Endothelial cell of umbilical vein (primary cell): ENCODE data around the gene HCN2. TPM values are rescaled to one million over a fixed set of nuclear protein-coding genes. Genes with fewer than 3 reads are reported as not detected.

Experiments used
- Bru-seq: library from RNA; stranded (reverse); fragments of 400-500 nt; gene quantifications from one replicate; lab custom pipeline; 2021; lab: Mats Ljungman, UMichigan
- BruChase-seq, 2 experiments: library from RNA; stranded (reverse); fragments of 400-500 nt; gene quantifications; one replicate each; lab custom pipeline; 2021; lab: Mats Ljungman, UMichigan
- BruUV-seq: library from RNA; stranded (reverse); fragments of 400-500 nt; replicated peaks from 2 replicates; lab custom pipeline; 2021; lab: Mats Ljungman, UMichigan
- CTCF ChIA-PET: fragments of 300-600, 350-600 bp; sonication (Branson Sonifier 250); formaldehyde crosslinking; loops from one replicate; lab custom pipeline; 2021; ENCODE audit warnings: antibody characterized with exemption, inconsistent platforms; lab: Charles Lee
- POLR2A ChIA-PET: fragments of 300-600, 350-600 bp; sonication (Branson Sonifier 250); formaldehyde crosslinking; loops from one replicate; lab custom pipeline; 2021; ENCODE audit warnings: antibody characterized with exemption, inconsistent platforms; lab: Charles Lee
- DNase-seq: peaks from one replicate; pipeline ENCODE4 v3.0.0-alpha.2; 2011; ENCODE audit warnings: low read depth, low spot score
- FAIRE-seq: peaks from 2 replicates; lab custom pipeline; 2011; peaks lifted over from hg19 to GRCh38; lab: Jason Lieb, UNC
- H2AFZ ChIP-seq: 2 replicates; pipeline ENCODE4 v1.6.0; 2012; ENCODE audit warnings: low read depth, low read length, control low read depth, inconsistent platforms
- H3K27ac ChIP-seq: 2 replicates; pipeline ENCODE4 v1.5.1; 2011; ENCODE audit warnings: low read depth, mild to moderate bottlenecking, control low read depth, low read length, moderate library complexity; ENCODE audit not compliant: insufficient read depth
- H3K27me3 ChIP-seq, 2 experiments: 2 replicates each; pipeline versions ENCODE4 v1.6.0 to v1.6.1; 2011; ENCODE audit warnings: low read length in 2 of 2, mixed read lengths in 1 of 2; ENCODE audit not compliant: control insufficient read depth in 2 of 2, insufficient read depth in 2 of 2
- H3K36me3 ChIP-seq, 2 experiments: 2 replicates in 1 of 2; 3 replicates in 1 of 2; pipeline ENCODE4 v1.5.1; 2011; ENCODE audit warnings: low read length in 2 of 2, mild to moderate bottlenecking in 1 of 2, moderate library complexity in 1 of 2; ENCODE audit not compliant: control insufficient read depth in 2 of 2, insufficient read depth in 2 of 2; ENCODE audit errors: extremely low read depth in 1 of 2
- H3K4me1 ChIP-seq: 3 replicates; pipeline ENCODE4 v1.5.1; 2011; ENCODE audit warnings: mild to moderate bottlenecking, low read length; ENCODE audit not compliant: control insufficient read depth, insufficient read depth; ENCODE audit errors: extremely low read depth
- H3K4me2 ChIP-seq: 2 replicates; pipeline ENCODE4 v1.6.1; 2011; ENCODE audit warnings: low read length, control low read depth, mixed read lengths; ENCODE audit not compliant: insufficient read depth
- H3K4me3 ChIP-seq, 3 experiments: fragments of 200-600 bp in 1 of 3; sonication (generic), shearing (Covaris generic) in 1 of 3; replicated peaks in 1 of 3; 2 replicates each; pipeline ENCODE4 v1.5.1; 2011 to 2016; ENCODE audit warnings: control low read depth in 3 of 3, low read length in 3 of 3, mild to moderate bottlenecking in 2 of 3, inconsistent platforms in 1 of 3, low read depth in 1 of 3, moderate library complexity in 1 of 3; ENCODE audit not compliant: insufficient read depth in 1 of 3
- H3K79me2 ChIP-seq: 2 replicates; pipeline ENCODE4 v1.6.0; 2012; ENCODE audit warnings: low read length, inconsistent platforms; ENCODE audit not compliant: control insufficient read depth, insufficient read depth
- H3K9ac ChIP-seq: replicated peaks from 2 replicates; pipeline ENCODE3; 2011; ENCODE audit warnings: low read length, control low read depth; ENCODE audit not compliant: insufficient read depth; ENCODE audit errors: extremely low read depth
- H3K9me1 ChIP-seq: replicated peaks from 3 replicates; pipeline ENCODE4 v1.6.0; 2011; ENCODE audit warnings: mild to moderate bottlenecking, low read length; ENCODE audit not compliant: control insufficient read depth, insufficient read depth; ENCODE audit errors: extremely low read depth
- H3K9me3 ChIP-seq: replicated peaks from 2 replicates; pipeline ENCODE4 v1.5.1; 2012; ENCODE audit warnings: low read length, inconsistent platforms; ENCODE audit not compliant: control insufficient read depth, insufficient read depth
- H4K20me1 ChIP-seq: replicated peaks from 2 replicates; pipeline ENCODE3; 2011; ENCODE audit warnings: mild to moderate bottlenecking, low read length; ENCODE audit not compliant: control insufficient read depth, insufficient read depth; ENCODE audit errors: extremely low read depth
- CTCF ChIP-seq, 2 donors: IDR thresholded peaks; 1 replicate in 1 of 2; 2 replicates in 1 of 2; pipeline ENCODE4 v1.5.1; 2011; ENCODE audit warnings: low read length in 2 of 2, mild to moderate bottlenecking in 2 of 2, moderate library complexity in 2 of 2, control low read depth in 1 of 2, inconsistent platforms in 1 of 2, low read depth in 1 of 2; ENCODE audit not compliant: insufficient read depth in 1 of 2; ENCODE audit errors: extremely low read depth in 1 of 2
- EZH2 ChIP-seq: IDR thresholded peaks from 2 replicates; pipeline ENCODE4 v1.6.1; 2012; ENCODE audit warnings: borderline replicate concordance, low read depth, mild to moderate bottlenecking, moderate library complexity, low read length, inconsistent platforms; ENCODE audit not compliant: severe bottlenecking
- FOS ChIP-seq: IDR thresholded peaks from 2 replicates; pipeline ENCODE4 v1.6.1; 2011; ENCODE audit warnings: mild to moderate bottlenecking, low read length, moderate library complexity, borderline replicate concordance; ENCODE audit not compliant: insufficient read depth
- GATA2 ChIP-seq: IDR thresholded peaks from 2 replicates; pipeline ENCODE4 v1.7.0; 2011; ENCODE audit warnings: low read depth, mild to moderate bottlenecking, moderate library complexity, mixed read lengths, low read length; ENCODE audit not compliant: insufficient read length, insufficient read depth
- JUN ChIP-seq: IDR thresholded peaks from 2 replicates; pipeline ENCODE4 v1.6.1; 2011; ENCODE audit warnings: borderline replicate concordance, low read depth; ENCODE audit not compliant: insufficient read length, insufficient read depth
- MAX ChIP-seq: IDR thresholded peaks from 2 replicates; pipeline ENCODE4 v1.6.1; 2011; ENCODE audit not compliant: insufficient read depth, insufficient read length
- MYC ChIP-seq: IDR thresholded peaks from one replicate; pipeline ENCODE4 v1.6.1; 2011; ENCODE audit warnings: mild to moderate bottlenecking, low read depth, low read length
- POLR2A ChIP-seq: IDR thresholded peaks from 2 replicates; pipeline ENCODE4 v1.6.1; 2012; ENCODE audit warnings: low read depth, mild to moderate bottlenecking, control low read depth, low read length
- POLR2AphosphoS5 ChIP-seq: IDR thresholded peaks from 2 replicates; pipeline ENCODE4 v1.6.1; 2012; ENCODE audit warnings: low read depth, mild to moderate bottlenecking, control low read depth, low read length, moderate library complexity; ENCODE audit not compliant: insufficient read depth
- dilution Hi-C: fragments of 300-500 bp; cut with MboI; formaldehyde crosslinking; loops from one replicate; pipeline ENCODE4 v1.15.0; 2019; ENCODE audit warnings: low sequenced_read_pairs; ENCODE audit not compliant: extremely low pct_ligation_motif_present
- intact Hi-C: fragments of 100-400 bp; cut with micrococcal nuclease; formaldehyde crosslinking; loops from one replicate; pipeline ENCODE4 v1.10.0; 2022
- long read RNA-seq: library from polyadenylated mRNA; stranded (forward); transcript quantifications from one replicate; pipeline ENCODE4 v2.0.0, GENCODE V29; 2021
- polyA minus RNA-seq, 3 experiments: library from RNA; depleted of rRNA, polyadenylated mRNA; stranded (reverse); fragments of >200 nt; gene quantifications; 1 replicate in 1 of 3; 2 replicates in 2 of 3; pipeline ENCODE4 v1.2.3, GENCODE V29; 2011
- polyA plus RNA-seq, 4 experiments: library from polyadenylated mRNA; depleted of rRNA in 3 of 4; stranded (reverse) in 3 of 4; unstranded in 1 of 4; fragments of >200 nt; gene quantifications; 2 replicates each; pipeline versions ENCODE4 v1.2.1 to v1.2.3, GENCODE V29; 2011 to 2012; ENCODE audit warnings: missing spikeins in 1 of 4
- total RNA-seq: library from RNA; stranded (reverse); gene quantifications from 2 replicates; pipeline ENCODE4 v1.2.3, GENCODE V29; 2021

Gene HCN2
- total RNA-seq (0.37 and 0.53 TPM in 2 replicates), polyA plus RNA-seq (0.18 TPM in 2 replicates), polyA minus RNA-seq (0.15 and 0.32 TPM in 2 replicates), Bru-seq, nascent RNA (percentile 6 among the genes with signal in this experiment), BruChase-seq, experiment 1, labeled RNA remaining after a 6-hour chase (percentile 31 among the genes with signal in this experiment), BruChase-seq, experiment 2, labeled RNA remaining after a 2-hour chase (percentile 15 among the genes with signal in this experiment)
- polyA plus RNA-seq (2011; cell fraction: cytosol; rRNA removed) = 0.27 and 0.31 TPM in 2 replicates
- 0.27 and 0.30 TPM in 2 replicates for polyA plus RNA-seq (2011; cell fraction: nucleus; rRNA removed)
- polyA plus RNA-seq (2012) = 1.1 and 1.7 TPM in 2 replicates
- polyA minus RNA-seq (2011; cell fraction: cytosol; rRNA and poly(A)+ RNA removed) = 8.2 TPM
- polyA minus RNA-seq (2011; cell fraction: nucleus; rRNA and poly(A)+ RNA removed) = 0.24 and 0.29 TPM in 2 replicates
- long read RNA-seq = 0 reads

- intact Hi-C loops = loop anchor here (2.0 kb wide), 2 partner anchors 17 to 43 kb away; partner anchors contain the start of genes BSG and POLRMT
- H3K4me1 ChIP-seq = no peaks in the 10 kb centered on the region
- no peaks in the 10 kb centered on the region for H3K79me2 ChIP-seq
- dilution Hi-C loops = no loop called here
- no peaks in the 10 kb centered on the region for H3K36me3 ChIP-seq
- TF ChIP-seq JUN (no peak), MAX (no peak), CTCF (IDR thresholded peaks at IDR 0.05; ENCODE audit: extremely low read depth in 1 of 2, insufficient read depth in 1 of 2, low read depth in 1 of 2, low read length in 2 of 2) (no peak), FOS (no peak), MYC (no peak), EZH2 (no peak), POLR2AphosphoS5 (no peak), POLR2A (no peak), GATA2 (no peak)
- ChIA-PET POLR2A (no interaction called here), CTCF (no interaction called here)
- DNase-seq (no peak), FAIRE-seq (no peak)
- no peak within 1 kb of the TSS for H3K27ac ChIP-seq
- no peak within 1 kb of the TSS for H3K9ac ChIP-seq
- H4K20me1 ChIP-seq = no peaks in the 10 kb centered on the region
- no peaks in the 10 kb centered on the region for H3K9me1 ChIP-seq
- H3K4me3 ChIP-seq = no peak within 1 kb of the TSS
- no peak within 1 kb of the TSS for H2AFZ ChIP-seq
- no TSS peak for BruUV-seq
- H3K4me2 ChIP-seq = no peak within 1 kb of the TSS
- H3K9me3 ChIP-seq = no peaks in the 10 kb centered on the region
- H3K27me3 ChIP-seq = peaks cover 10 to 13% of the 10 kb centered on the region in 2 experiments
These were observed at the start of gene HCN2 for GRCh38 chr19:589693-590395. Gene HCN2 (plus strand): TSS chr19:589881. CDS start chr19:589946, 65 bp downstream.
